ENCODE data around the gene DNAJB9.
"Not testable (repeated sequence)": the region's sequence is repeated elsewhere in the genome, so short reads cannot be mapped to it uniquely, and the experiment has no call there.

The DNAJB9 gene

DNA sequence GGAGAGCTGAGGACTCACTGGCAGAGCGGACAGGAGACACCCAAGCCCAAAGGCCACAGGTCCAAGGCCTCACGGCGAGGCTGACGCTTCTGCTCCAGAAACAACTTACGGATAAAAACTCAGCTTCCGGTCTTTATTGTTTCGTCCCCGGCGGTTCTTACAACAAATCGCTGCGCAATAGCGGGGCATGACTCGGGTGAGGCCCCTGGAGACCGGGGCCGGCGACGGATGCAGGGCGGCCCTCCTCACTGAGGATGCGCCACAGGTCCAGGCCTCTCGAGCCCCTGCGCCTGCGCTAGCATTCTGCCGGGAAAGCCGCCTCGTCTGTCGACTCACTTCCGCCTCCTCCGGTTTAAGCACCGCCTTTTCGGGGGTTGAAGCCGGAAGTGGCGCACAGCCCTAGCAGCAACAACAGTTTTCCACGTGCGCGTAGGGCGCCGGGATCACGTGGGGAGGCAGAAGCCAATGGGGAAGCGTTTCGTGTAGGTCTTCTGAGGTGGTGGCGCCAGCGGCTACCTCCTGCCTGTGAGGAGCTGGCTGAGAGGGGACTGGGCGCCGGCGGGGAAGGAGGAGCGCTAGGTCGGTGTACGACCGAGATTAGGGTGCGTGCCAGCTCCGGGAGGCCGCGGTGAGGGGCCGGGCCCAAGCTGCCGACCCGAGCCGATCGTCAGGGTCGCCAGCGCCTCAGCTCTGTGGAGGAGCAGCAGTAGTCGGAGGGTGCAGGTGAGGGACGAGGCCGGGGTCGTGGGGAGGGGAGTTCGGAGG, at the start of gene DNAJB9, which contains the start of gene THAP5:
Gene DNAJB9 (plus strand): TSS at position 494 of the 765 bp plus-strand sequence. CDS start 1,853 bp downstream, outside the sequence.
Gene THAP5 (minus strand): TSS at position 326 of the 765 bp plus-strand sequence. CDS start 137 bp downstream, at position 189.
- Mint-ChIP-seq H3K4me1 (peaks cover 29% of the 10 kb centered on the region), H3K9me3 (no peaks in the 10 kb centered on the region), H3K4me3 (peak within 1 kb of the TSS; percentile 86), H3K36me3 (peaks cover 18% of the 10 kb centered on the region), H3K27ac (peak within 1 kb of the TSS; percentile 98), H3K27me3 (no peaks in the 10 kb centered on the region)
- peak; percentile 98 for ATAC-seq

DNA sequence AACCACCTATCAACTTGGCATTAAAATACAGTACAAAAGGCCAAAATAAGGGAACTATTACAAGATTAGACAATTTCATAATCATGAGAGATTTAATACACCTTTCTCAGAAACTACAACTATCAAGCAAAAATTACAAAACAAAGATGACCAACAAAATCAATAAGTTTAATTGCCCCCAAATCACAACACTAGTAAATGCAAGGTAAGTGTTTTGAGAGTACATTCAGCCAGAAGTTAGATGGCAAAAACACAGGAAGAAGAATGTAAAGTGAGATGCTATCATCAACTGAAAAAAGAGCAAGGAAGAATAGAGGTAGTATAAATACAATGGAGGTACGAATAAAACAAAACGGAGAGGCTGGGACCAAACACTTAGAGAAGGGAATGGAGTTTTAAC, 46.9 kb upstream of the DNAJB9 start:
- Mint-ChIP-seq H3K27ac (peak overlapping the region; percentile 4), H3K36me3 (peaks cover 52% of the 10 kb centered on the region), H3K9me3 (no peaks in the 10 kb centered on the region), H3K4me3 (peak overlapping the region; percentile 0), H3K27me3 (no peaks in the 10 kb centered on the region), H3K4me1 (peaks cover 58% of the 10 kb centered on the region)
- ATAC-seq = no peak

DNA sequence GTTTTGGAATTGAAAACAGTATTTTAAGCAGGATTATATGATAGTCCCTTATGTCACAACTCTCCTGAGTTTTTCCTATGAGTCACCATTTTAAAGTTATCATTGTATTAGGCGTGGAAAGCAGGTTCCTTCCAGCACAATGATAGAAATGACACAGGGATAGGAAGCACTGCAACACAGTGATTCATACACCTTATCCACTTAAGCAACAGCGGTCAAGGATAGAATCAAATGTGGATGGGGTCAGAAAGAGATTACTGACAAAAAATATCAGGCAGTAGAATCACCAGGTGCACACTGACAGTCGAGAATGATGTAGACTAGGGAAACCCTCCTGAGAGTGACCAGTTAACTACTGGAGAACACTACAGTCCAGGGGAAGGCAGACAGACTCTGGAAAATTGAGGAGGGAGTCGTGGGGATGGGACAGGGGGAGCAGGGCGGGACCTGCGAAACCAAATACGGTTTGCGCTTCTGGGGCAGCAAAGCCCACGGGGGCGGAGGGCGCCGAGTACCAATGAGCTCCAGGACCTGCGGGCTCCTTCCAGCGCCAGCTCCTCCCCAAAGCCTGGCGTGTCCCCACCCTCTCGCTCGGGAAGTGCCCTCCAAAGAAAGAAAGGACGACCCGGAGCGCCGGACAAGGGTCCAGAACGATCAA, 44.2 kb upstream of the DNAJB9 start:
- Mint-ChIP-seq H3K4me3 (peak overlapping the region; percentile 96), H3K9me3 (no peaks in the 10 kb centered on the region), H3K27ac (peak overlapping the region; percentile 95), H3K27me3 (no peaks in the 10 kb centered on the region), H3K4me1 (peaks cover 45% of the 10 kb centered on the region), H3K36me3 (peaks cover 25% of the 10 kb centered on the region)
- peak; percentile 60 for ATAC-seq

DNA sequence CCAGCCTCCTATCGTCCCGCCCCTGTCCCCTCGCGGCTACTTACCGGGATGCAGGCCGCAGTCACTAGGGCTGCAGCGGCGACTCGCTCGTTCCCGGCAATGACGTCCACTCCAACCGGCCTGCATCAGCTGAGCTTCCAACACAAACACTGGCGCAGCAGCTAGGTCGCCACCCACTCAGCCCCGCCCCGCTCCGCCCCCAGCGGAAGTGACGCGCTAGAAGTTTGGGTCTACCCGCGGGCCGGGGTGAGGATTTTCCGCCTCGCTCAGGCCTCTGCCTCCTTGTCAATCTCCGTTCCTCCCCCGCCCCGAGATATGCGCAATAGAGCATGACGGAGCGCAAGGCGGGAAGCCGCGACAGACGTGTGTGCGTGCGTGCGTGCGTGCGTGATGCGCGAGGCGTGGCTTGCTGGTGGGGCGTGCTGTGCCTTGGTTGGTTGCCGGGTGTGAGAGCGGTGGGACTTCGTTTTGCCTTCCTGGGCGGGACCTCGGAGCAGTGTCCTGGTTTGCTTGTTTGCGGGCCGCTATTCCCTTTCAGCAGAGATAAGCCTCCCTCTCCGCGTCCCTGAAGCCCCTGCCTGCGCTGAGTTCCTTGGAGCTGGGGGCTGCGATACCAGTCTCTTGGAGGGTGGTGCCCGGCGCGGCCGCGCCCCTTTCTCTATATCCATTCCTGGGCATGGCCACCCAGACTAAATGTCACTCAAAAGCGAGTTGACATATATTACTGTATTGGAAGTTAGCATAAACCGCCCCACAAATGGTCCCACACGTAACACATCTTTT, 43.5 kb upstream of the DNAJB9 start, which contains the start of gene PNPLA8:
Gene PNPLA8 (minus strand): TSS at position 151 of the 783 bp plus-strand sequence. CDS start 10,644 bp downstream, outside the sequence.
- H3K27me3 Mint-ChIP-seq = no peaks in the 10 kb centered on the region
- peak within 1 kb of the TSS; percentile 95 for H3K27ac Mint-ChIP-seq
- peak; percentile 97 for ATAC-seq
- peak within 1 kb of the TSS; percentile 96 for H3K4me3 Mint-ChIP-seq
- H3K9me3 Mint-ChIP-seq = no peaks in the 10 kb centered on the region
- peaks cover 19% of the 10 kb centered on the region for H3K36me3 Mint-ChIP-seq
- peaks cover 39% of the 10 kb centered on the region for H3K4me1 Mint-ChIP-seq

DNA sequence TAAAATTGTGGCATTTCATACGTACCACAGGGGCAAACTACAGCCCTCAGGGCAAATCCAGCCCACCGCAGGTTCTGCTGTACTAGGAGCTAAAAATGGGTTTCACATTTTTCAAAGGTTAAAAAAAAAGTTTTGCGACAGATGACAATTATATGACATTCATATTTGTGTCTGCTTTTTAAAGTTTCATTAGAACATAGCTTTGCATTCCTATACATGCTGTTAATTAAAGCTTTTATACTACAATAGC, 43.0 kb upstream of the DNAJB9 start:
- Mint-ChIP-seq H3K9me3 (no peaks in the 10 kb centered on the region), H3K4me3 (peak overlapping the region; percentile 96), H3K27me3 (no peaks in the 10 kb centered on the region), H3K4me1 (peaks cover 34% of the 10 kb centered on the region), H3K27ac (peak overlapping the region; percentile 95), H3K36me3 (peaks cover 14% of the 10 kb centered on the region)
- no peak for ATAC-seq

DNA sequence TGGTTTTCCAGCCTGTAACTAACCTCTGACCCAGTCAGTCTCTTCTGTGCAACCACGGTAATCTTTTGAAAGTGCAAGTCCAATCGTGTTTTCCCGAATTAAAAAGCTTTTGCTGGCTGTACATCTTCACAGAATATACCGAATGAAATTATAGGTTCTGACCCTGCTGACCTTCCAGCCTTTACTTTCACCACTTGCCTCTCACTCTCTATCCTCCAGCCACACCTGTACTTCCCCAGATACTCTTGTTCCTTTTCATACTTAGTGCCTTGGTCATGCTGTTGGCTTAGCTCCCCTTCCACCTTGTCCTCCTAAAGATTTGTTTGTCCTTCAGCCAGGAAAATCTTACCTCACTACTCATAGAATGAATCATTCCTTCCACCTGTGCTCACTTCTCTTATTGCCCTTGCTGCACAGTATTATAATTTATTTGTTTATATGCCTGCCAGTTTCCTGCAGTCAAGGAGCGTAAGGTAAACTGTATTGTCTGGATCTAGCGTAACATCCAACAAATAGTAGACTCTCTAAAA, 41.4 kb upstream of the DNAJB9 start:
- Mint-ChIP-seq H3K27ac (peak overlapping the region; percentile 50), H3K4me3 (peak overlapping the region; percentile 3)
- no peak for ATAC-seq

DNA sequence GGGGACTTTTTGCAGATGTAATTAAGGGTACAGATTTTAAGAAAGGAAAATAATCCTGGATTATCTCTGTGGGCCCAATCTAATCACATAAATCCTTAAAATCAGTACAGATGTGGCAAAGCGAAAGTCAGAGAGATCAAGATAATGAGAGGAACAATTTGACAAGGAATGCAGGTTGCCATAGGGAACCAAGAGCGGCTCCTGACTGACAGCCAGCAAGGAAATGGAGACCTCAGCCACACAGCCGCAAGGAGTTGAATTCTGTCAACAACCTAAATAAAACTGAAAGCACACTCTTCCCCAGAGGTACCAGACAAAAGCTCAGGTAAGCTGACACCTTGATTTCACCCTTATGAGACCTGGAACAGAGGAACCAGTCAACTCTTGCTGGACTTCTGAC, 40.3 kb upstream of the DNAJB9 start:
- H3K4me3 Mint-ChIP-seq = no peak overlapping the region
- no peaks in the 10 kb centered on the region for H3K36me3 Mint-ChIP-seq
- peaks cover 10% of the 10 kb centered on the region for H3K4me1 Mint-ChIP-seq
- no peak for ATAC-seq
- H3K27me3 Mint-ChIP-seq = no peaks in the 10 kb centered on the region
- no peaks in the 10 kb centered on the region for H3K9me3 Mint-ChIP-seq
- no peak overlapping the region for H3K27ac Mint-ChIP-seq

More for the DNA sequence above, 41.4 kb upstream of the DNAJB9 start:
- H3K9me3 Mint-ChIP-seq = no peaks in the 10 kb centered on the region
- H3K4me1 Mint-ChIP-seq = peaks cover 21% of the 10 kb centered on the region
- H3K27me3 Mint-ChIP-seq = no peaks in the 10 kb centered on the region
- peaks cover 5% of the 10 kb centered on the region for H3K36me3 Mint-ChIP-seq

DNA sequence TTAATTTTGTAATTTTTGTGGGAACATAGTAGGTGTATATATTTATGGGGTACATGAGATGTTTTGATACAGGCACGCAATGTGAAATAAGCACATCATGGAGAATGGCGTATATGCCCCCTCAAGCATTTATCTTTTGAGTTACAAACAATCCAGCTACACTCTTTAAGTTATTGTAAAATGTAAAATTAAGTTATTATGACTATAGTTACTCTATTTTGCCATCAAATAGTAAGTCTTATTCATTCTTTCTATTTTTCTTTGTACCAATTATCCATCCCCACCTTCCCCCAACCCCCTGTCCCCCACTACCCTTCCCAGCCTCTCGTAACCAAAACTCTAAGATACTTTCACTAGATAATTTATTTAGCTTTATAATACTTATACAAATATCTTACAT, 36.0 kb upstream of the DNAJB9 start:
- Mint-ChIP-seq H3K27ac (no peak overlapping the region), H3K9me3 (no peaks in the 10 kb centered on the region), H3K4me3 (no peak overlapping the region), H3K4me1 (peaks cover 19% of the 10 kb centered on the region), H3K27me3 (no peaks in the 10 kb centered on the region), H3K36me3 (no peaks in the 10 kb centered on the region)
- no peak for ATAC-seq

DNA sequence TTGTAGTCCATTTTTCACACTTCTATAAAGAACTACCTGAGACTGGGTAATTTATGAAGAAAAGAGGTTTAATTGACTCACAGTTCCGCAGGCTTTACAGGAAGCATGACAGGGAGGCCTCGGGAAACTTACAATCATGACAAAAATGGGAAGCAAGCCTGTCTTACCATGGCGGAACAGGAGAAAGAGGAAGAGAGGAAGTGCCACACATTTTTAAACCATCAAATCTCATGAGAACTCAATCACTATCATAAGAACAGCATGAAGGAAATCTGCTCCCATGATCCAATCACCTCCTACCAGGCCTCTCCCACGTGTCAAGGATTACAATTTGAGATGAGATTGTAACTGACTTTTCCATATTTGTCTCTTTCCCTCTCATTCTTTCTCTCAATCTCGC, 34.4 kb upstream of the DNAJB9 start:
- ATAC-seq = no peak
- Mint-ChIP-seq H3K27me3 (no peaks in the 10 kb centered on the region), H3K9me3 (no peaks in the 10 kb centered on the region), H3K4me3 (no peak overlapping the region), H3K27ac (peak overlapping the region; percentile 35), H3K4me1 (peaks cover 19% of the 10 kb centered on the region), H3K36me3 (no peaks in the 10 kb centered on the region)

DNA sequence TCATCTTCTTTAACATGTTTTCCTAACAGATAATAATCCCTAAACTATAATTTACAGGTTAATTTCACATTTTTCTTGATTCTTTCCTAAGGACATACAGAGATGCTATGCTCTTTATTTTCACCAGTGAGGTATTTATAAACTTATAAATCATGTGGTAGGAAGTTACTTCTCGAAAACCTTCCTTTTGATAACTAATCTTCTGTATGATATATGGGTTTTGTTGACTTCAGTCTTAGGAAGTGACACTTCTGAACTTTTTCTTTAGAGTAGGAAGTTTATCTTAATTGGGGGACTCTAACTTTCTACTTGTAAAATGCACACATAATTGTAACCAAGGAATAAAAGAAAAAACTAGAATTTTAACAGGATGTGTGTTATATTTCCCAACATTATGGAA, 33.9 kb upstream of the DNAJB9 start:
- Mint-ChIP-seq H3K4me1 (peaks cover 19% of the 10 kb centered on the region), H3K36me3 (no peaks in the 10 kb centered on the region), H3K9me3 (no peaks in the 10 kb centered on the region), H3K4me3 (no peak overlapping the region), H3K27ac (peak overlapping the region; percentile 35), H3K27me3 (no peaks in the 10 kb centered on the region)
- ATAC-seq = no peak

DNA sequence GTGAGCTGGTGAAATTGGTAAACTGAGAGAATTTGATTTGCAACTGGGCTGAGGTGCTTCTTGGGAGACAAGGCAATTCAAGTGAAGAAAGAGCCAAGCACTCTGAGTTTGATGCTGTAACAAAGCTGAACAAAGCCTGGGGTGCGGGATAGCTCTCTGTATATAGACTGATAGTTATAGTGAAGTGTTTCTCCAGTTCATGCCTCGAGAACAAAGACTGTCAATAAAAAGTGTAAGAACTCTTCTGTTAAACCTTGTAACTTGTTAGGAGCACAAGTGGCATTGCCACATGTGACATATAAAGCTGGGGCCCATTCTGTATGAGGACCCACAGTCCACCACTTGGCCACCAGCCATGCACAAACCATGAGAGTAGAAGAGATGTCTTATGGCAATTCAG, 32.4 kb upstream of the DNAJB9 start:
- no peaks in the 10 kb centered on the region for H3K27me3 Mint-ChIP-seq
- no peaks in the 10 kb centered on the region for H3K9me3 Mint-ChIP-seq
- ATAC-seq = no peak
- H3K27ac Mint-ChIP-seq = no peak overlapping the region
- H3K4me3 Mint-ChIP-seq = no peak overlapping the region
- no peaks in the 10 kb centered on the region for H3K36me3 Mint-ChIP-seq
- peaks cover 19% of the 10 kb centered on the region for H3K4me1 Mint-ChIP-seq

DNA sequence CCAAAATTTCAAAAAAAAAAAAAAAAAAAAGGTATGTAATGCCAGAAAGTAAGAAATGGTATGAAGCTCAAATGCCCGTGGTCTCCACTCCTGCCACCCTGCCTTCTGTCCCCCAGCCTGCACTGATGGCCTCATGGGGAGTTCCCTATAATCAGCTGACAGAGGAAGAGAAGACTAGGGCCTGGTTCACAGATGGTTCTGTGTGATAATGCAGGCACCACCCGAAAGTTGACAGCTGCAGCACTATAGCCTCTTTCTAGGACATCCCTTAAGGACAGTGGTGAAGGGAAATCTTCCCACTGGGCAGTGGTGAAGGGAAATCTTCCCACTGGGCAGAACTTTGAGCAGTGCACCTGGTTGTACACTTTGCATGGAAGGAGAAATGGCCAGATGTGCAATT, 31.4 kb upstream of the DNAJB9 start:
- H3K27me3 Mint-ChIP-seq, ATAC-seq, H3K36me3 Mint-ChIP-seq, H3K9me3 Mint-ChIP-seq, H3K4me3 Mint-ChIP-seq, H3K27ac Mint-ChIP-seq: not testable (repeated sequence)
- peaks cover 19% of the 10 kb centered on the region for H3K4me1 Mint-ChIP-seq

DNA sequence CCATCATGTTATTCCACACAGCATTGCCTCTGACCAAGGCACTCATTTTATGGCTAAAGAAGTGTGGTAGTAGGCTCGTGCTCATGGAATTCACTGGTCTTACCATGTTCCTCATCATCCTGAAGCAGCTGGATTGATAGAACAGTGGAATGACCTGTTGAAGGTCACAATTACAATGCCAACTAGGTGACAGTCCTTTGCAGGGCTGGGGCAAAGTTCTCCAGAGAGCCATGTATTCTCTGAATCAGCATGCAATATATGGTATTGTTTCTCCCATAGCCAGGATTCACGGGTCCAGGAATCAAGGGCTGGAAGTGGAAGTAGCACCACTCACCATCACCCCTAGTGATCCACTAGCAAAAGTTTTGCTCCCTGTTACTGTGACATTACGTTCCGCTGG, 31.0 kb upstream of the DNAJB9 start:
- not testable (repeated sequence) for H3K9me3 Mint-ChIP-seq, ATAC-seq, H3K4me3 Mint-ChIP-seq, H3K27me3 Mint-ChIP-seq, H3K27ac Mint-ChIP-seq, H3K36me3 Mint-ChIP-seq
- H3K4me1 Mint-ChIP-seq = peaks cover 19% of the 10 kb centered on the region

DNA sequence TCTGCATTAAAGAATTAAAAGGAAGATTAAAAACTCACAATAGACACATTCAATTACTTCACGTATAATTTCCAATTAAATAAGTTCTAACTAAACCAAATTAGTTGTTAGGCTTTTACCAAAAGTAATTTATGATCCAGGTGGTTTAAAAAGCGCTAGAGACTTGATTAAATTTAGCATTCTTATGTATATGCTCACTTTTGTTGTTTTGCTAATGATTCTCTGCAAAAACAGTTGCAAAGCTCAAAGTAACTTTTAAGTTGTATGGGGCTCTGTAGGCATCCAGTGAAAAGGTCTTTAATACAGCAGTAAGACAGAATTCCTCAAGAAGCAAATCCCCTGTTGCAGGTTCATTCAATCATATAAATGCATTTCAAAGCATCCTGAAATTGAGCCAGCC, 28.2 kb upstream of the DNAJB9 start:
- no peak for ATAC-seq
- Mint-ChIP-seq H3K4me3 (no peak overlapping the region), H3K36me3 (no peaks in the 10 kb centered on the region), H3K9me3 (no peaks in the 10 kb centered on the region), H3K4me1 (peaks cover 8% of the 10 kb centered on the region), H3K27ac (no peak overlapping the region), H3K27me3 (no peaks in the 10 kb centered on the region)

DNA sequence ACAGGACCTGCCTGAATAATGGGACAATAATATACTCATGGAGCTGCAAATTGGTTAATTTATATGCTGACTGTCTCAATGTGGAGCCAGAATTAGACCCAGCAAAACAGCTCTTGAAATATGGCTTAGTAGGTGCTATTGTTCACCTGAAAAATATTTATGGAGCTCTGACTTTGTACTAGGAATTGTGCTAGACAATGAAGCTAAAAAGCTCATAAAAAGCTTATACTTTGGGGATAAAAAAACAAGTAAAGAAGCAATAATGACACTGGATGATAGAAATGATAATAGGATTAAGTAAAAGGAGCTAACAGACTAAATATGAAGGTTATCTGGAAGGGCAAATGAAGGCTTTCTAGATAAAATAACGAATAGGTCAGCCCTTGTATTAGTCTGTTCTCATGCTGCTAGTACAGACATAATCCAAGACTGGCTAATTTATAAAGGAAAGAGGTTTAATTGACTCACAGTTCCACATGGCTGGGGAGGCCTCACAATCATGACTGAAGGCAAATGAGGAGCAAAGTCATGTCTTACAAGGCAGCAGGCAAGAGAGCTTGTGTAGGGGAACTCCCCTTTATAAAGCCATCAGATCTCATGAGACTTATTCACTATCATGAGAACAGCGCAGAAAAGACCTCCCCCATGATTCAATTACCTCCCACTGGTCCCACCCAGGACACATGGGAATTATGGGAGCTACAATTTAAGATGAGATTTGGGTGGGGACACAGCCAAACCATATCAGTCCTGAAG, 21.4 kb upstream of the DNAJB9 start:
- ATAC-seq, H3K4me3 Mint-ChIP-seq, H3K9me3 Mint-ChIP-seq, H3K27me3 Mint-ChIP-seq, H3K36me3 Mint-ChIP-seq, H3K27ac Mint-ChIP-seq: not testable (repeated sequence)
- peaks cover 24% of the 10 kb centered on the region for H3K4me1 Mint-ChIP-seq

All from stimulated activated memory B cell treated with anti-CD40 and anti-IgM and Interleukin-4, amounts not matched to agents 10 μg/mL and 1 μg/mL and 100 μg/mL, for 72 hours (primary cell).